GM19035 (cell line): Measurements from ENCODE around the gene LHX4.
A peak's percentile ranks its signal among the peaks of the same experiment; 100 is the strongest.

ENCODE experiments used
- ATAC-seq: cut with Tn5 transposase; IDR thresholded peaks from one replicate; pipeline ENCODE4 v1.9.1; 2021; ENCODE audit not compliant: unreplicated experiment

Gene LHX4

DNA sequence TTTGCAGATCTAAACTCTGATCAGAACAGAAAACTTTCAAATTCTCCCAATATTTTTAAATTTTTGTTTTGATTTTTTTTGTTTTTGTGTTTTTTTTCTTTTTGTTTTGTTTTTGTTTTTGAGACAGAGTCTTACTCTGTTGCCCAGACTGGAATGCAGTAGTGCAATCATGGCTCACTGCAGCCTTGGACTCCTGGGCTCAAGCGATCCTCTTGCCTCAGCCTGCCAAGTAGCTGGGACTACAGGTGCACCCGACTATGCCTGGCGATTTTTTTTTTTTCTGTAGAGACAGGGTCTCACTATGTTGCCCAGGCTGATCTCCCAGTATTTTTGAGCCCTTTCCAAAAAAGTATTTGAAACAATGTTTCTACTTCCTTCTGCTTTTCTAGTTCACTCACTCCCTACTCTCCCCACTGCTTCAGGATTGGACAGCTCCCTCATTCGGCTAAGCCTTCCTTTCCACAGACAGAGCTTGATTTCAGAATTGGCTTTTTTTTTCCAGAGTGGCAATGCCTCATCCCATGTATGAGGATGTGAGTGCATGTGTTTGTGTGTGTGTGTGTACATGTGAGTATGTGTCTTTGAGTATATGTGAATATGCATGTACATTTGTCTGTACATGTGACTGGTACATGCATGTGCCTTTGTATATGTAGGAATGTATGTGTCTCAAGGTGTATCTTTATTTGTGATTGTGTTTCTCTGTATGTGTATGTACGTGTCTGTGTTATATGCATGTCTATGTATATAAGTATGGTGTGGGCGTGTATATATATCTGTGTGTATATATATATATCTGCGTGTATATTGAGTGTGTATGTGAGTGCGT, 11.9 kb downstream of the LHX4 start:
- ATAC-seq = no peak

DNA sequence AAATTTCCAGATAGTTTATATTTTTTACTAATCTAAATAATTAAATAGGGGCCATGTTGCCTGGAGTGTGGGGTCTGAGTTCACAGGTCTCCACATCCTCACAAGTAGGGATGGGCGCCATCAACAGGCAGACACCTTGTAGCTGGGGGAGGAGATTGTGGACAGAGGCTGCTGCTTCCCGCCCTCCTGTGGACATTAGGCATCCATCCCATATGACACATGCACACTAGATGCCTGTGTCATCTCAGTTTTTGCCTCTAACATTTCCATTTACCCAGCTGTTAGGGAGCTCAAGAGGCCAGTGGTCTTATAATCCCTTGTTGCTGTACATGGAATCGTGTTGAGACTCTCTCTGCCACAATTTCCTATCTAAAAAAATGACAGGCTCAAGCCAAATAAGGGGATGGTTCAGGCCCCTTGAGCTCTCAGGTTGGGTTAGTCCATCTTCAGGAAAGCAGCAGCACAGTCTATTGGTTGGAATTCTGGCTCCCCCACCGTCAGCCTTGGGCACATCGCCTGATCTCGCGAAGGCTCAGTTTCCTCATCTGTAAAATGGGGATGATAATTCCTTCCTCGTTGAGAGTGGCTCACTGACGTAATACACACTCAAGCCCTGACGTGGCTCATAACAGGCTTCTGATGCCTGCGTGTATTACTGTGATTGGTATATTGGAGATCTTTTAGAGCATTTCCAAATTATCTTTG, 13.6 kb downstream of the LHX4 start:
- no peak for ATAC-seq

DNA sequence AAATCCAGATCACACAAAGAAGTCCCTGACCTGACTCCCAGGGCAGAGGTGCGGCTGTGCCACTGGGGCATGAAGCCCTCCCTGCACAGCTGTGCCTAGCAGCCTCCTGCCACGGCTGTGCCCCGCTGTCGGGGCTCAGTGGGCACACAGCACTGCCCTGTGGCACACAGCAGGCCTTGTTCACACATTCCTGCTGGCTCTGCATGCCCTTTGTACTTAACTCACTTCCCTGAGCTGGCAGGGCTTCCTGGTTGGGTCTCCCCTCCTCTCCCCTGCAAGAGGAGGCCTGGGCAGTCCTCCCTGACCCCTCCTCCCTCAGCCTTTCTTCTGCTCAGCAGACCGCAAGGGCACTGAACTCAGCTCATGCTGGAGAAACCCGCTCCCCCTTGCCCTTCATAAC, 14.8 kb downstream of the LHX4 start:
- no peak for ATAC-seq

DNA sequence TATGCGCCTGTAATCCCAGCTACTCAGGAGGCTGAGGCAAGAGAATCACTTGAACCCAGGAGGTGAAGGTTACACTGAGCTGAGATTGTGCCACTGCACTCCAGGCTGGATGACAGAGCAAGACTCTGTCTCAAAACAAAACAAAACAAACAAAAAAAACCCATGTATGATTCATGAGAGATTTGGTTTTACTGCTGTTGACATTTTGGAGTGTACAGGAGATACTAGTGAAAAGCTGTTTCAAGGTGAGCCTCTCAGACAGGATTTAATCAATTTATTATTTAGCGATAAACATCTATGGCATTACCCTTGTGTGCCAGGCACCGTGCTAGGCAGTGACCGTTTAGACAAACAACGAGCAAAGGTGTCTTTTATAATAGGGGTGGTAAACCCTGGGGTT, 16.5 kb downstream of the LHX4 start:
- ATAC-seq = no peak

DNA sequence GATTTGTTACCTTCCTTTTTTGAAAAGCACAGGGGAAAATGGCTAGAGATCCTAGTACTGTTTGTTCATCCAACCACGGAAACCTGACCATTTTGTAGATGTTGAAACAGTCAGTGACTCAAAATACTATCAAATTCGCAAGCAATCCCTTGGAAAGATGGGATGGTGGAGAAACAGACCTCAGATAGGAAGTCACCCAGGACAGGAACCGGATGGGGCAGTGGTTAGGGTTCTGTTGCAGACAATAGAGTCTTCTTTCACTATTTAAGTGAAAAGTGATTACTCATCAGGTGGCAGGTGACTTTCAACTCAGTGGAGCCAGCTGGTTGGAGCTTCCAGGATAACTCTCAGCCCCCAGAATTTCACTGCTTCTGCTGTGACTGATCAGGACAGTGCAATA, 17.0 kb downstream of the LHX4 start:
- no peak for ATAC-seq

DNA sequence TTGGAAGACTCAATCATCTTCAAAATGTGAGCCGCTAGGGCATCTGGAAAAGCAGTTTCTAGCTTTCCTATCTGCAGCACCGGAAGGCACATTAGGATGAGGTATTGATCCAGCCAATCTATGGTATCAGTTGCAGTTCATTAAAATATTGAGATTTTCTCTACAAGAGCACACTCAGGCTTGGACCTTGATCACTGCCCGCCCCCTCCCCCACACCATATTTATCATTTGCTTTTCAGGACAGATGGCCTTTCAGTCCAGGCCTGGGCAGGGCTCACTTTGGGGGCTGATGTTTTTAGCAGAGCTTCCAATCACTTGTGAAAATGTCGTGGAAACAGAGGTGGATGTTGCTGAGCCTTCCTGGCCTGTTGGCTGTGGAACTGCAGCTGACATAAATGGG, 17.5 kb downstream of the LHX4 start:
- no peak for ATAC-seq

DNA sequence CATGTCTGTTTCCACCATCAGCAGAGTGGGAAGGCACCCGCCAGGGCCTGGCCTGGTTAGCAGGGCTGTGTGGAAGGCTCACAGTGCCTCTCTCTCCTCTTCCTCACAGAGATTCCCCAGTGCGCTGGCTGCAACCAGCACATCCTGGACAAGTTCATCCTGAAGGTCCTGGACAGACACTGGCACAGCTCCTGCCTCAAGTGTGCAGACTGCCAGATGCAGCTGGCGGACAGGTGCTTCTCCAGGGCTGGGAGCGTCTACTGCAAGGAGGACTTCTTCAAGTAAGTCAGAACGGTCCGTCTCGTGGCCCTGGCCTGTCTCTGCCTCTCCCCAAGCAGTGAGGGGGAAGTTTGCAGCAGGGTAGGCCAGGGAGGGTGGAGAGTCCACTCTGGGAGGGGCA, 18.1 kb downstream of the LHX4 start:
- ATAC-seq = no peak

DNA sequence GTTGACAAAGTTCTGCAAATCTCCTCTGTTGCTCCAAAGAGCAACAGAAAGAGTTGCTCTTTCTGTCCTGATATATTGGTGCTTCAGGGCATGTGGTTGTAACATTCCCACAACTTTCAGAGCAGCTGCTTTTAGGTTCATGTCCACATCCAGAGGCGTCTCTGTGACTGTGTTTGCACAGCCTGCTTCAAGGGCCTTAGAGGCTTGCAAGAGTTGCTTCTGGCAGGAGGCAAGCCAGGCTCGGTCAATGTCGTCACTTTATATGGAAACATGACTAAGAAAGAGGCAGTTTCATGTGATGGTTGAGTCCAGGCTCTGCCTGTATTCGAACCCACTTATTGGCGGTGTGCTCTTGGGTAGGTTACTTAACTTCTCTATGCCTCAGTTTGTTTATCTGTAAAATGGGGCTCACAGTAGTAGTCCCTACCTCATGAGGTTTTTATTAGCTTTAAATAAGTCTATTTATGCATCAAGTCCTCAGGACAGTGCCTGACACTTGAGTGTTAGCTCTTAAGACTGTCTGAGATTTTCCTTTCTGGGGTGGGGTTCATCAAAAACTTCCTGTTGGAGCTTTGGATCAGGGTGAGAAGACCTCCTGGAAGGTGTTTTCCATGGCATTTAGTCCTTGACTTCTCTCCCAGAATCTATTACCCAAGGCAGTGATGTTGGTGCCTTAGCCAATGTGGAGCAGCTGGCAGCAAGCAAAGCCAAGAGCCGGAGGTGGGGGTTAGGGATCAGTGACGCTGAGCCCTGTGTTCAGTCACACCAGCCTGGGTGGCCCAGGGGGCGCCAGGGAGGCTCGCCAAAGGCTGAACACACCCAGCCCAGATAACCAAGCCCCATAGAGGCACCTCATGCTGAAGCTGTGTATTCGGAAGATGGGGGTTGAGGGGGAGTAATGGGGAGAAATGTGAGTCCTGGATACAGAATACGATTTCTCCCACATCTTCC, 18.9 kb downstream of the LHX4 start:
- ATAC-seq = no peak

DNA sequence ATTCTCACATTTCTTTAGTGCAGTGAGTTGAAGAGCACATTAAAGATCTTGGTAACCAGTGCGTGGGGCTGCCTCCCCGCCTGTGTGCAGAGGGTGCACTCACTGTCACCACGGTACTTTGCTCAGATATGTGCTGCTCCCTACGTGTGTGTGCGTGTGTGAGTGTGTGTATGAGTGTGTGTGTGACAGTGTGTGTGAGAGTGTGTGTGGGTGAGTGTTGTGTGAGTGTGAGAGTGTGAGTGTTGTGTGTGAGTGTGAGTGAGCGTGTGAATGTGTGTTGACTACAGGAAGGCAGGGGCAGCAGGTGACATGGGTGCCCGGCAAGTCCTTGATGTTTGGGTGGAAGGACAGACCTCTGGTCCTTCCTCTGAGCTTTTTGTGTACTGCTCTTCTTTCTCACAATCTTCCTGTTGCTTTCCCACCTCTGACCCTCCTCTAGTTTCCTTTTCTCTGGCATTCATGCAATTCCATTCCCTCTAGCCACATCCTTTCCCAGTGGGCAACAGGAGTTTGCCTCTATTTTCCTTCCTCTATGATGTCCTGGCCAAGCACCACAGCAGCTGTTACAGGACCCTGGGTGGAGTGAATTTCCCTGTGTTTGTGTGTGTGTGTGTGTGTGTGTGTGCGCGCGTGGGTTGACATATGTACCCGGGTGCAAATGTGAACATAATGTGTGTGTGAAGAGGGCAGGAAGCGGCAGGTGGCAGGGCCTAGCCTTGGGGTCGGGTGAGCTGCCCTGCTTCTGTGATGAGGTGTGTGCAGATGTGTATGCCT, 19.8 kb downstream of the LHX4 start:
- ATAC-seq = no peak

DNA sequence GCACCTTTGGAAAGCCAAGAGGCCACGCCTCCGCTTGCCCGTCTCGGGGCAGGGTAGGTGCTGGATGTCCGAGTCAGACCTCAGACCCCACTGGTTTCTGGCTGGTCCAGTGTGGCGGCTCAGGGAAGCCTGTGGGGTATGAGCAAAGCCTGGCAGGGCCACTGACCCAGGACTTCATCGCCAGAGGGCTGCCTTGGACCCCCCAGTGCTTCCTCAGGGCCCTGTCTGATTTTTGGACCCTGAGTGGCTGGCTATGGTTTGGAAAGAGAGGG, 20.4 kb downstream of the LHX4 start:
- no peak for ATAC-seq

DNA sequence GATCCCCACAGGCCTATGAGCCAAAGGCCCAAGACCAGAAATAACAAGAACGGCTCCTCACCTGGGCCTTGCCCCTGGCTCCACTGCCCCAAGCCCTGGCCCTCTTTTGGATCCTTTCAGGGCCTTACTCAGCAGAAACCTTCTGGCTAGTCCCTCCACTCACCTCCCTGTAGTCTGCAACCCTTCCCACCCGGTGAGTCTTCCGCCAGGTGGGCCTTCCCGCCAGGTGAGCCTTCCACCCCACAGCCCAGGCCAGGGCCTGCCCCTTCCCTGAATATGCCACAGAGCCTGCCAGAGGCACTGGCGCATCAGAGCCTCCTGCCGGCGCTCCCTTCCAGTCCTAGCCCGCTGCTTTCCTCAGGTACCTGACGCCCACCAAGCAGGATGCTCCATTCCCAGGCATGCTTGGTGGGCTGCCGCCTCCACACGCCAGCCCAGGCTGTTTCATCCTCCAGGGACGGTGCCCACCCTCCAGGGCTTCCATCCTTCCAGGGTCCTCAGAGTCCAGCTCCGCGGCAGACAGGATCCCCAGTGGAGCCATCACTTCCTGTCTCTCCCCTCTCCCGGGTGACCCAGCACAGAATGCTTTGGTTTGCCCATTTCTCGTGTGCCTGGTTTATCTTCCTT, 20.9 kb downstream of the LHX4 start:
- no peak for ATAC-seq

DNA sequence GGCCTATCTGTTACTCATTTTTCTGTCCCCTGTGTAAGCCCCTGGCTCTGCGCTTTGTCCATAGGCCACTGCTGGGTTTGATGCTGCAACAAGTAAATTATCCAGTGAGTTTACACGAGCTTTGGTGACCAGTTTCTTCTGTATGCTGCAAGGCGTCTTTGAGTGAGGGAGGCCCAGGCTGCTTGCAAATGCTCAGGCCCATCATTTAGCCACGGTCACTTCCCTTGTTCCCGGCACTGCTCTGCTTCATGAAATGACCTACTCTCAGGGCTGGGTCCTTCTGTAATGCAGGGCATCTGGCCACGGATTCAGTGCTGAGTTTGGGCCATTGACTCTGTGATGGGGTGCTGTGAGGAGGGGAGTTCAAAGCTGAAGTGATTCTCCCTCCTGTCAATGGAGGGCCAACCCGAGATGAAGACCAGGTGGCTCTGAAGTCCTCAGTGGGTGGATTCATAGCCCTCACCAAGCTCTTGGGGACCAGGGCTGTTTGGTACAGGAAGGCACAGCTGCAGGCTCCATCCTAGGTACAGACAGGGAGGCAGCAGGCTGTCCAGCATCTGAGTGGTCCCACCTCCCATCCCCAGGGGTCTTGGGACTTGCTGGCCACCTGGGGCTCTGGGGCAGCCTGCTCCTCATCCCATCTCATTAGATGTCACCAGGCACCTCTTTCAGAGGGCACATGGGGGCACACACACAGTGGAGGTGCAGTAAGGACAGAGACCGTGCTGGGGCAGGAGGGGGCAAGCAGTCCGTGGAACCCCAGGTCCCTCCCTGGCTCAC, 21.7 kb downstream of the LHX4 start:
- no peak for ATAC-seq

DNA sequence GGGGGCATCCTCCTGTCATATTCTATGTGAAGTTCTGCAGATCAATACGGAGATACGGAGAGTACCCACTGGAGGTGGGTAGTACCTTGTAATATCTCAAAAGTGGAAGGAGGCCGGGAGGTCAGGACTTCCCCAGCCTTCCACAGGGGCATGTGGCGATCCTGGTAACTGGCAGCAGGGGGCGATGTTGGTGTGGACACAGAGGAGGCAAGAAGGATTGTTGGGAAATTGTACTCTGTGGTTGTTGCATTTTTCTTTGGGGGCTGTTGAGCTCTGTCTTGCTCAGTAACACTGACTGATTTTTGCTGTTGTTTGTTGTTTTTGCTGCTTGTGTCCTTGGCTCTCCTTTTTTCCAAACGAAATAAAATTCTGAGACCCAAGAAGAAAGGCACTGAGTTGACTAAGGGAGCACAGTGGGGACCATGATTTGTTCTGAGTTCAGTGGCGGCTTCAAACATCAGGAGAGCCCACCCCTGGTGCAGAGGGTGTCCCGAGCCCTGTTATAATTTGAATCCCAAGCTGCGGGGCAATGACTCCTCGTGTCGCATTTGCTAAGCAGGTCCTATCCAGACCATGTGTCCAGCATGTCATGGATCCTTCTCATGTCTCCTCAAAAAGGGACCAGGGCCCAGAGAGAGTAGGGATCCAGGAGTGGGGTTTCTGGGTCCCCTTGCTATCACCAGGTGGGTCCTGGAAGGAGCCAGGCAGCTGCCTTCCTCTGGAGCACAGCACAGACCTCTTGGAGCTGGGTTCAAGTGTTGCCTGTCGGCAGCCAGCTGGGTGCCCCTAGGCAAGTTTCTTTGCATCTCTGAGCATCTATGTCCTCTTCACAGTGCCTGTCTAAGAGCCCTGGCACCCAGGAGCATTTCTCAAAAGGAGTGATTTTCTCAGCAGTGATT, 22.8 kb downstream of the LHX4 start:
- ATAC-seq = peak; percentile 61

DNA sequence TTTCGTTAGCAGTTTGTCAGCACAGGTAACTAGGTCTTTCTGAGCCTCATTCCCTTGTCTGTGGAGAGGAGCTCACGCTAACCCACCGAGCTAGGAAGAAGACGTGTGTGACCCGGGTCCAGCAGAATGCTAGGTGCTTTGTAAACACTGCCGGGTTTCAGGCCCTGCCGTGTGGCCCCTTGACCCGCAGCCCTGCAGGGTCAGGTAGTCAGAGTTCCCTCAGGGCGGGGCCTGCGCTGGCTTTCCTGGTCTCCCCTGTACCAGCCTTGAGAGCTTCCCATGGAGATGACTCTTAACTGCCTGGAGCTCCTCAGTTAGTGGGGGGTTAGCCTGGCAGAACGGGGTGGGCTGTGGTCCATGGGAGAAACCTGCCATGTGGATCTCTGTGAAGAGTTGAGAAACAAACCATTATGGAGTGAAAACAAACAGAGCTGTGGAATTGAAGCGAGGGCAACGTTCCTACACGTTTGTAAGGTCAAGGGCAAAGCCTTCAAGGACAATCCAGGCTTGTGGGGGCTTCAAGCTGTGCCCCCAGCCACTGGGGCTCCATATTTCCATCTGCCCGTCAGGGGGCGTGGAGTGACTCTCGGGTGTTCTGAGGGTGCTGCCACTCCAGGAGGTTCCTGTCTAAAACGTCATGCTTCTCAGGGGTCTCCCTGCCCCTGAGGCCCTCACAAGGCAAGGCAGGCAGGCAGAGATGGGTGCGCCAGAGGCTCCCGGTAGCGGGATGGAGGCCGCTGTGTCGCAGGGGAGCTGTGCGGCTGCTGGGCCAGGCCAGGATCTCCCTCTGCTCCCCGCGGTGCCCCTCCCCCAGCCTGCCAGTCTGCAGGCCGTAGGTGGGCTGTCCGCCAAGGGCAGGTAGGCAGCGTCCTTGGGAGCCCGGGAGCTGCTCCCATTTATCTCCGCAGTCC, 23.8 kb downstream of the LHX4 start:
- no peak for ATAC-seq

DNA sequence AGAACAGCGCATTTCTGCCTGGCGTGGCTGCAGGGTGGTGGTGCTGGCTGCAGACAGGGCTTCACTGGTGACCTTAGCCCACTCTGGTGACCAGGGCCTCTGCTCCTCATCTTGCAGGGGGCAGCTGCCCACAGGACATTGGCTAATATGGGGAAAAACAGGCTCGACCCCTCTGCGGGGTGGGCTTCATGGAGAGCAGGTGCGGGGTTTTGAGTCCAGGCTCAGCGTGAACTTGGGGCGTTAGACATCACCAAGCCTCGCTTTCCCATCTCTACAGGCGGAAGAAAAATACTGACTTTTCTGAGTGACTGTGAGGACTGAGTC, 24.4 kb downstream of the LHX4 start:
- ATAC-seq = no peak

DNA sequence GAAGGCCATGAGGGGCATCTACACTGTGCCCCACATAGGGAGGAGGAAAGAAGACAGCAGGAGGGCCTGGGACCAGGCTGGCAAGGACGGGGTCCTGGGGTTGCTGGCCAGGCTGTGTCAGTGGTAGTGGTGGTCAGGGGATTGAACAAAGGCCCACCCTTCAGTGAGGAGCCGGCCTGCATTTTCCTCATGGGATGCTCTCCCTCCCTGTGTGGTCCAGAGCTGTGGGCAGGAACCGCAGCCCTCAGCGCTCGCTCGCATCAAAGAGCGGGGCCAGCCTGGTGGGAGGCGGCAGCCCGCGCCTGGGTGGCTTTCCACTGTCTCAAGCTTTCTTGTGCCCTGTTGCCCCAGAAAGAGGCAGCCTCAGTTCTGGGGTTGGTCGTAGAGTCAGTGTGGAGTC, 24.8 kb downstream of the LHX4 start:
- no peak for ATAC-seq

DNA sequence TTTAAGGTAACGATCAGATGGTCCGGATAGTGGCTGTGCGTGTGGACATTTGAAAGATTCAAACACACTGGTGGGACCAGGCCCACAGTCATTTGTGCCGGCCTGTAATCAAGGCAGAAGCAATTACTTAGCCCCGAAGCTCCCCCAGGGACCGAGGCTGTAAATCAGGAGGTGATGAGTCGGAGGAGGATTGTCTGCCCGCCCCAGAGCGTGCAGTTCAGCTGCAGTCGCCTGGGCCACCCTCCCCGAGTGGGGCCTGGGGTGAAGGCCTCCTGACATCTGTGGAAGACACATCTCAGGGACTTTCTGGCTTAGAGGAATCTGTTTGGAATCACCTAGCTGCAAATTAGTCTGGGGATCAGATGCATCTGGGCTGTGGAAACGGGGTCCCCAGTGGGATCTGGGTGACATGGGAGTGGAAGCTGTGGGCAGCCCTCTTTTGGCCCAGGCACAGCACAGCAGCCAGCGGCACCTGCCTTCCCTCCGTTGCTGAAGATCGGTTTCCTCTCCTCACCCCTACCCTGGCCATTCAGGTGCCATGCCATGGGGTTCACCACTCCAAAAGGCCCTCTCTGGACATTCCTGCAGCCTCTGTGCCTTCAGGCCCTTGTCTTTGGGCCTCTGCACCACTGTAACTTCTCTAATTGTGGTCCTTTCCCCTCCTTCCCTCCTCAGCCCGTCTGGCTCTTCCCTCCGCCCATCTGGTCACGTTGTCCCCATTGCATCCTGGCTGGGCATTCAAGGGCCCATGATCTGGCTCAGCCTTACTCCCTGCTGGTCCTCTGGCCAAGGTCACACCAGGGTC, 25.7 kb downstream of the LHX4 start:
- ATAC-seq = no peak
